Fibroblast of the aortic adventitia (primary cell): Measurements from ENCODE around the gene RMND5B. TPM values are rescaled to one million over a fixed set of nuclear protein-coding genes. Genes with fewer than 3 reads are reported as not detected.

Source experiments
- DNase-seq: peaks from one replicate; pipeline ENCODE4 v3.0.0-alpha.2; 2010; ENCODE audit warnings: low read depth
- H3K4me3 ChIP-seq: 2 replicates; pipeline ENCODE4 v1.5.1; 2011; ENCODE audit warnings: low read depth, mild to moderate bottlenecking, control low read depth, low read length, moderate library complexity
- CTCF ChIP-seq: IDR thresholded peaks from 2 replicates; pipeline ENCODE4 v1.5.1; 2011; ENCODE audit warnings: mild to moderate bottlenecking, low read length, control low read depth, inconsistent platforms; ENCODE audit not compliant: insufficient read depth
- total RNA-seq: library from RNA; depleted of rRNA; stranded (reverse); fragments of >200 nt; gene quantifications from 2 replicates; pipeline ENCODE4 v1.2.3, GENCODE V29; 2012; ENCODE audit warnings: low replicate concordance

Gene RMND5B
- total RNA-seq, 1 donor = 25.8 TPM

GRCh38 chr5:178113841-178114324 lies 16.9 kb upstream of the RMND5B start:
- no peak for DNase-seq
- peak overlapping the region; percentile 50 for H3K4me3 ChIP-seq
- TF ChIP-seq CTCF = no peak

GRCh38 chr5:178114325-178115135 lies 16.3 kb upstream of the RMND5B start:
- no peak for DNase-seq
- H3K4me3 ChIP-seq = no peak overlapping the region
- TF ChIP-seq CTCF = no peak

- TF ChIP-seq CTCF = no peak
- no peak overlapping the region for H3K4me3 ChIP-seq
- no peak for DNase-seq
Observed at GRCh38 chr5:178115136-178115813, 15.5 kb upstream of the RMND5B start.

GRCh38 chr5:178115814-178116142 lies 15.0 kb upstream of the RMND5B start:
- H3K4me3 ChIP-seq = no peak overlapping the region
- no peak for TF ChIP-seq CTCF
- DNase-seq = no peak

- TF ChIP-seq CTCF = no peak
- no peak overlapping the region for H3K4me3 ChIP-seq
- no peak for DNase-seq
Observed at GRCh38 chr5:178116143-178116885, 14.5 kb upstream of the RMND5B start.

- no peak overlapping the region for H3K4me3 ChIP-seq
- no peak for TF ChIP-seq CTCF
- no peak for DNase-seq
Observed at GRCh38 chr5:178117923-178118701, 12.7 kb upstream of the RMND5B start.
